Muscle of leg (tissue), 16 donors: ENCODE measurements around the gene CDH23. TPM values are rescaled to one million over a fixed set of nuclear protein-coding genes. Genes with fewer than 3 reads are reported as not detected.

Source experiments
- DNase-seq: peaks from one replicate; pipeline ENCODE4 v3.0.0; 2013
- H3K27ac ChIP-seq: one replicate; pipeline ENCODE4 v1.5.1; 2013; ENCODE audit warnings: mild to moderate bottlenecking, low read length, control low read depth
- H3K27me3 ChIP-seq: one replicate; pipeline ENCODE4 v1.6.1; 2013; ENCODE audit warnings: low read length; ENCODE audit not compliant: control insufficient read depth, insufficient read depth
- H3K36me3 ChIP-seq: one replicate; pipeline ENCODE4 v1.6.1; 2013; ENCODE audit warnings: low read length; ENCODE audit not compliant: control insufficient read depth, insufficient read depth
- H3K4me1 ChIP-seq: one replicate; pipeline ENCODE4 v1.6.1; 2013; ENCODE audit warnings: low read length; ENCODE audit not compliant: control insufficient read depth, insufficient read depth
- H3K4me3 ChIP-seq: one replicate; pipeline ENCODE4 v1.5.1; 2013; ENCODE audit warnings: low read length, control low read depth
- H3K9me3 ChIP-seq: replicated peaks from 2 replicates; pipeline ENCODE4 v1.6.1; 2013; ENCODE audit warnings: low read depth, low read length; ENCODE audit not compliant: control insufficient read depth
- WGBS: methylation state at CpG from one replicate; pipeline ENCODE4 v1.1.5; 2013; ENCODE audit warnings: missing lambda C conversion rate; ENCODE audit not compliant: insufficient coverage; 5-methylcytosine and 5-hydroxymethylcytosine counted together
- long read RNA-seq, 11 donors: transcript quantifications; one replicate each; lab custom pipeline, GENCODE V29; 2026
- polyA plus RNA-seq, 8 donors: library from polyadenylated mRNA; unstranded; fragments of 120-200 nt; gene quantifications; one replicate each; pipeline versions ENCODE4 v1.2.1 to v1.2.3, GENCODE V29; 2013; ENCODE audit warnings: inconsistent platforms in 1 of 8, low replicate concordance in 1 of 8; ENCODE audit not compliant: insufficient read length in 8 of 8, insufficient read depth in 1 of 8
- total RNA-seq: library from RNA; stranded (reverse); fragments of 120-200 nt; gene quantifications from one replicate; pipeline ENCODE4 v1.2.4, GENCODE V29; 2013

The CDH23 gene
- total RNA-seq (4.2 TPM), polyA plus RNA-seq (1 to 10 TPM; 3.4 to 5.7 (median 5.1) TPM)
- long read RNA-seq, donor 1: 0 reads
- long read RNA-seq, donor 2: 0 reads
- long read RNA-seq, donor 3, partial matches to known transcripts: 208 of 282 reads
- long read RNA-seq, donor 3, other reads (novel, unspliced or antisense): 74 of 282 reads
- long read RNA-seq, donor 4, partial matches to known transcripts: 281 of 290 reads
- long read RNA-seq, donor 4, other reads (novel, unspliced or antisense): 9 of 290 reads
- long read RNA-seq, donor 5, partial matches to known transcripts: 277 of 530 reads
- long read RNA-seq, donor 5, other reads (novel, unspliced or antisense): 253 of 530 reads
- long read RNA-seq, donor 6, partial matches to known transcripts: 0 of 8 reads
- long read RNA-seq, donor 6, other reads (novel, unspliced or antisense): 8 of 8 reads
- long read RNA-seq, donor 7, partial matches to known transcripts: 0 of 6 reads
- long read RNA-seq, donor 7, other reads (novel, unspliced or antisense): 6 of 6 reads
- long read RNA-seq, donor 8, partial matches to known transcripts: 0 of 7 reads
- long read RNA-seq, donor 8, other reads (novel, unspliced or antisense): 7 of 7 reads
- long read RNA-seq, donor 9: 0 reads
- long read RNA-seq, donor 10, partial matches to known transcripts: 10 of 10 reads
- long read RNA-seq, donor 10, other reads (novel, unspliced or antisense): 0 of 10 reads
- long read RNA-seq, donor 11, partial matches to known transcripts: 13 of 13 reads
- long read RNA-seq, donor 11, other reads (novel, unspliced or antisense): 0 of 13 reads

- Histone ChIP-seq H3K36me3 (no peaks in the 10 kb centered on the region), H3K27me3 (peaks cover 46% of the 10 kb centered on the region), H3K27ac (no peak within 1 kb of the TSS), H3K4me3 (peak within 1 kb of the TSS; percentile 43), H3K4me1 (peaks cover 17% of the 10 kb centered on the region), H3K9me3 (no peaks in the 10 kb centered on the region)
- WGBS: under 1% methylated on average over 63 of the region's 91 CpGs
- DNase-seq: peak; percentile 65
Measured at GRCh38 chr10:71396711-71397295, at the start of gene CDH23. Gene CDH23 (plus strand): TSS chr10:71396920. CDS start chr10:71439832, 42,912 bp downstream.

DNA sequence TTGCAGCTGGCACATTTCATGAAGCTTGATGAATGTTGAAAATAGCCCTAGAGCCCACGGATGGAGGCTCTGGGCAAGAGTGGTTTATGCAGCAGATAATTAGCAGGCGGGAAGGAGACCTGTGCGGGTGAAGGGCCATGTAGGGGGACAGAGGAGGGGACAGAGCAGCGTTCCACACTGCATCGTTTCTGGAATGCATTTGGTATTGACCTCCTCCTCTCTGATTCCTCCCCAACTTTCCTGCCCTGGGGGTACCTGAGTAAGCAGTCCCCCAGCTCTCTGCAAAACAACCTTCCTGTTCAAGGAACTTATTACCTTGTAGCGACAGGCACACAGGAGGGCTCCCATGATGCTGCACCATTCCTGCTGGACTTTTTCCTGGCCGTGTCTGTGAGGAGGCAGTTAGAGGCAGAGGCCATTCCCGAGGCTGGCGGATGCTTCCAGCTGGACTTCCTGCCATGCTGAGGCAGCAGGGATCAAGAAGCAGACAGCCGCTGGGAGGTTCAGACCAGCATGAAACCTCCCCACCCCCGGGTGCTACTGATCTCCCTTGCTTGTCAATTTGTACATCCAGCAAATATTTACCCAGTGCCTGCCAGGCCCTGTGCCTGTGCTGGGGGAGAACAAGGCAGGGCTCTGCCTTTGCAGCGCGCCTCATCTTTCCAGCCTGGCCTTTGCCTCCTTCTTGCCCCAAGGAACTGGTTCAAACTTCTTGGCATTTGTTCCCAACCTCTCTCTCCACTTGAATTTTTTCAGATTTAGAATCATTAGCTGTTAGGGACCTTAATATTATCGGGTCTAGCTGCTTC lies 48.9 kb upstream of the CDH23 start:
- no peak for DNase-seq
- Histone ChIP-seq H3K9me3 (no peaks in the 10 kb centered on the region), H3K4me1 (peaks cover 35% of the 10 kb centered on the region), H3K27ac (no peak overlapping the region), H3K27me3 (no peaks in the 10 kb centered on the region), H3K36me3 (no peaks in the 10 kb centered on the region), H3K4me3 (no peak overlapping the region)
- WGBS: 62% methylated on average over 10 of the region's 14 CpGs

DNA sequence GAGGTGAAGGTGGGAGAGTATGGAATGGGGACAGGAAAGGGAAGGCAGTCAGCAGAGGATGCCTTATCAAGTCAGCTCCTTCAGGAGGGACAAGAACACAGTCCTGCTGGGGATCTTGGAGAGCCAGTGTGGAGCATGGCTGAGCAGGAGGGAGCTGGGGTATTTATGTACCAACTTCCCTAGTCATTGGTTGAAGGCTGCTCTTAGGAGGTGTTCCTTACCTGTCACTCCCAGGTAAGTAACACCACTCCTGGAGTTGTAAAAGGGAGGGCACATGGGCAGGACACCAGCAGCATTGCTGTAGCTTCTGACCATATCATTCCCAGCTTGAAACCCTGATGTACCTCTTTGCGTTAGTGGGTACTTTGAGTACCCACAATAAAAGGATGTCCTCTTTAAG lies 47.9 kb upstream of the CDH23 start:
- Histone ChIP-seq H3K4me3 (no peak overlapping the region), H3K36me3 (no peaks in the 10 kb centered on the region), H3K27me3 (no peaks in the 10 kb centered on the region), H3K4me1 (peaks cover 24% of the 10 kb centered on the region), H3K27ac (no peak overlapping the region), H3K9me3 (no peaks in the 10 kb centered on the region)
- DNase-seq: no peak
- 100% methylated on average over 1 of the region's 1 CpG for WGBS

GRCh38 chr10:71349406-71349805 lies 47.3 kb upstream of the CDH23 start:
- Histone ChIP-seq H3K36me3 (no peaks in the 10 kb centered on the region), H3K4me1 (peaks cover 18% of the 10 kb centered on the region)

GRCh38 chr10:71351087-71351486 lies 45.6 kb upstream of the CDH23 start:
- Histone ChIP-seq H3K9me3 (no peaks in the 10 kb centered on the region), H3K4me3 (no peak overlapping the region), H3K27me3 (no peaks in the 10 kb centered on the region), H3K4me1 (peaks cover 6% of the 10 kb centered on the region), H3K36me3 (no peaks in the 10 kb centered on the region), H3K27ac (no peak overlapping the region)
- no peak for DNase-seq
- 92% methylated on average over 6 of the region's 6 CpGs for WGBS

More at GRCh38 chr10:71349406-71349805, 47.3 kb upstream of the CDH23 start:
- no peak overlapping the region for H3K4me3 ChIP-seq
- WGBS: 87% methylated on average over 6 of the region's 7 CpGs
- H3K27ac ChIP-seq: no peak overlapping the region
- H3K9me3 ChIP-seq: no peaks in the 10 kb centered on the region
- DNase-seq: no peak
- H3K27me3 ChIP-seq: no peaks in the 10 kb centered on the region

- H3K4me3 ChIP-seq: no peak overlapping the region
- H3K27ac ChIP-seq: no peak overlapping the region
- WGBS: 92% methylated on average over 11 of the region's 14 CpGs
- H3K9me3 ChIP-seq: no peaks in the 10 kb centered on the region
- H3K36me3 ChIP-seq: peaks cover 3% of the 10 kb centered on the region
- peaks cover 6% of the 10 kb centered on the region for H3K4me1 ChIP-seq
- H3K27me3 ChIP-seq: no peaks in the 10 kb centered on the region
- DNase-seq: no peak
Measured at GRCh38 chr10:71351628-71352319, 44.9 kb upstream of the CDH23 start.

GRCh38 chr10:71353639-71354038 lies 43.1 kb upstream of the CDH23 start:
- H3K4me1 ChIP-seq: peaks cover 10% of the 10 kb centered on the region
- 64% methylated on average over 4 of the region's 9 CpGs for WGBS
- peaks cover 6% of the 10 kb centered on the region for H3K36me3 ChIP-seq

DNA sequence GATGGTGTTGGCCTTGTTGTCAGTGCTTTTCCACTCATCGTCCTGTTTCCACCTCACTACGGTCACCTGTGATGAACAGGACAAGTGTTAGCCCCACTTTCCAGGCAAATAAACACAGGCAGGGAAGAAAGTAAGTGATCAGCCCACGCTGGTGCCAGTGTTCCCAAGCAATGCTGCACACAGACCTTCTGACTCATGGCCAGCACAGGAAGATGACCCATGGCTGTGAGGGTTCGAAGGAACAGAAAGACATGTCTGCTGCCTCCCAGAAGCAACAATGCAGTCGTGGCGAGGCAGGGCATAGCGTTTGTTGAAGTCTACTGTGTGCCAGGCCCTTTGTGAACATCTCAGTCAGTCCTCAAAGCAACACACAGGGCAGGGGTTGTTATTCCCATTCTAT lies 41.9 kb upstream of the CDH23 start:
- Histone ChIP-seq H3K36me3 (peaks cover 6% of the 10 kb centered on the region), H3K4me1 (peaks cover 12% of the 10 kb centered on the region), H3K27me3 (no peaks in the 10 kb centered on the region), H3K4me3 (no peak overlapping the region), H3K27ac (no peak overlapping the region), H3K9me3 (no peaks in the 10 kb centered on the region)
- DNase-seq: no peak
- WGBS: 94% methylated on average over 6 of the region's 7 CpGs

More at GRCh38 chr10:71353639-71354038, 43.1 kb upstream of the CDH23 start:
- no peak for DNase-seq
- Histone ChIP-seq H3K9me3 (no peaks in the 10 kb centered on the region), H3K27ac (no peak overlapping the region), H3K27me3 (no peaks in the 10 kb centered on the region), H3K4me3 (no peak overlapping the region)

GRCh38 chr10:71355886-71356285 lies 40.8 kb upstream of the CDH23 start:
- H3K4me3 ChIP-seq: no peak overlapping the region
- 66% methylated on average over 12 of the region's 12 CpGs for WGBS
- no peak for DNase-seq
- H3K4me1 ChIP-seq: peaks cover 12% of the 10 kb centered on the region
- no peaks in the 10 kb centered on the region for H3K27me3 ChIP-seq
- H3K27ac ChIP-seq: no peak overlapping the region
- H3K36me3 ChIP-seq: peaks cover 6% of the 10 kb centered on the region
- H3K9me3 ChIP-seq: no peaks in the 10 kb centered on the region
